ENCODE results near the gene TMEM217. TPM values are rescaled to one million over a fixed set of nuclear protein-coding genes. Genes with fewer than 3 reads are reported as not detected.

The TMEM217 gene
- polyA plus RNA-seq, 1 donor from 2014 or later = 0.32 TPM

DNA sequence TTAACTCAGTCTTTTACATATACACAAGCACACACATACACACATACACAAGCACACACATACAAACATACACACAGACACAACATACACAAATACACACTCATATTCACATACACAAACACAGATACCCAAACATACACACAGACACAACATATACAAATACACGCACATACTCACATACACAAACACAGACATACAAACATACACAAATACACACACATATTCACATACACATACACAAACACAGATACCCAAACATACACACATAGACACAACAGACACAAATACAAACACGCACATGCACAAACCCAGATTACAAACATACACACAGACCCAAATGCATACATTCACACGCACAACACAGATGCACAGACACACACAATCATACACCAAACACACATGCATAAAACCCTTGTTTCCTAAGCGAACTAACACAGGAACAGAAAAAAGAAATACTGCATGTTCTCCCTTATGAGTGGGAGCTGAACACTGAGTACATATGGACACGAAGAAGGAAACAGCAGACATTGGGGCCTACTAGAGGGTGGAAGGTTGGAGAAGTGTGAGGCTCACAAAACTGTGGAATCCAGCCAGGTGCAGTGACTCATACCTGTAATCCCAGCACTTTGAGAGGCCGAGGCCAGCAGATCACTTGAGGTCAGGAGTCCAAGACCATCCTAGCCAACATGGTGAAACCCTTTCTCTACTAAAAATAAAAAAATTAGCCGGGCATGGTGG, 53.8 kb downstream of the TMEM217 start:
- H3K9me2 ChIP-seq (ENCODE audit: insufficient read depth, low read length) = no peaks in the 10 kb centered on the region
- H3K27me3 ChIP-seq (ENCODE audit: insufficient read depth, low read depth, low read length) = no peaks in the 10 kb centered on the region
- H3K79me2 ChIP-seq (replicated peaks; ENCODE audit: insufficient read depth, low read length) = no peaks in the 10 kb centered on the region
- no peak overlapping the region for H3K27ac ChIP-seq (ENCODE audit: low read length)
- H3K9ac ChIP-seq (ENCODE audit: low read length) = no peak overlapping the region
- TF ChIP-seq EZH2 (IDR thresholded peaks at IDR 0.05; ENCODE audit: borderline replicate concordance, insufficient read depth, low read length, poor library complexity, severe bottlenecking) (no peak), RAD21 (conservative IDR thresholded peaks at IDR 0.05) (no peak), SMC3 (conservative IDR thresholded peaks at IDR 0.05; ENCODE audit: poor library complexity) (no peak), POLR2AphosphoS5 (IDR thresholded peaks at IDR 0.05) (no peak), CTCF (IDR thresholded peaks at IDR 0.05; ENCODE audit: poor library complexity, severe bottlenecking) (no peak), TAF1 (IDR thresholded peaks at IDR 0.05; ENCODE audit: low read depth) (no peak), EP300 (conservative IDR thresholded peaks at IDR 0.05; ENCODE audit: poor library complexity, severe bottlenecking) (no peak), MXI1 (conservative IDR thresholded peaks at IDR 0.05; ENCODE audit: poor library complexity, severe bottlenecking) (no peak)
- TF ChIP-seq, protein P1, sequence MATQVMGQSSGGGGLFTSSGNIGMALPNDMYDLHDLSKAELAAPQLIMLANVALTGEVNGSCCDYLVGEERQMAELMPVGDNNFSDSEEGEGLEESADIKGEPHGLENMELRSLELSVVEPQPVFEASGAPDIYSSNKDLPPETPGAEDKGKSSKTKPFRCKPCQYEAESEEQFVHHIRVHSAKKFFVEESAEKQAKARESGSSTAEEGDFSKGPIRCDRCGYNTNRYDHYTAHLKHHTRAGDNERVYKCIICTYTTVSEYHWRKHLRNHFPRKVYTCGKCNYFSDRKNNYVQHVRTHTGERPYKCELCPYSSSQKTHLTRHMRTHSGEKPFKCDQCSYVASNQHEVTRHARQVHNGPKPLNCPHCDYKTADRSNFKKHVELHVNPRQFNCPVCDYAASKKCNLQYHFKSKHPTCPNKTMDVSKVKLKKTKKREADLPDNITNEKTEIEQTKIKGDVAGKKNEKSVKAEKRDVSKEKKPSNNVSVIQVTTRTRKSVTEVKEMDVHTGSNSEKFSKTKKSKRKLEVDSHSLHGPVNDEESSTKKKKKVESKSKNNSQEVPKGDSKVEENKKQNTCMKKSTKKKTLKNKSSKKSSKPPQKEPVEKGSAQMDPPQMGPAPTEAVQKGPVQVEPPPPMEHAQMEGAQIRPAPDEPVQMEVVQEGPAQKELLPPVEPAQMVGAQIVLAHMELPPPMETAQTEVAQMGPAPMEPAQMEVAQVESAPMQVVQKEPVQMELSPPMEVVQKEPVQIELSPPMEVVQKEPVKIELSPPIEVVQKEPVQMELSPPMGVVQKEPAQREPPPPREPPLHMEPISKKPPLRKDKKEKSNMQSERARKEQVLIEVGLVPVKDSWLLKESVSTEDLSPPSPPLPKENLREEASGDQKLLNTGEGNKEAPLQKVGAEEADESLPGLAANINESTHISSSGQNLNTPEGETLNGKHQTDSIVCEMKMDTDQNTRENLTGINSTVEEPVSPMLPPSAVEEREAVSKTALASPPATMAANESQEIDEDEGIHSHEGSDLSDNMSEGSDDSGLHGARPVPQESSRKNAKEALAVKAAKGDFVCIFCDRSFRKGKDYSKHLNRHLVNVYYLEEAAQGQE (IDR thresholded peaks at IDR 0.05; ENCODE audit: borderline replicate concordance) = no peak
- no peaks in the 10 kb centered on the region for H3F3A ChIP-seq (ENCODE audit: insufficient read depth, low read length, poor library complexity, severe bottlenecking)
- H3K4me3 ChIP-seq (ENCODE audit: low read length) = no peak overlapping the region
- no peaks in the 10 kb centered on the region for H4K20me1 ChIP-seq (ENCODE audit: insufficient read depth)
- H3K4me2 ChIP-seq (ENCODE audit: low read length) = no peak overlapping the region
- H3K9me3 ChIP-seq (ENCODE audit: low read length) = no peaks in the 10 kb centered on the region
- no peak overlapping the region for H2AFZ ChIP-seq (ENCODE audit: low read depth, low read length)
- no peaks in the 10 kb centered on the region for H3K36me3 ChIP-seq (ENCODE audit: insufficient read depth, low read length)

DNA sequence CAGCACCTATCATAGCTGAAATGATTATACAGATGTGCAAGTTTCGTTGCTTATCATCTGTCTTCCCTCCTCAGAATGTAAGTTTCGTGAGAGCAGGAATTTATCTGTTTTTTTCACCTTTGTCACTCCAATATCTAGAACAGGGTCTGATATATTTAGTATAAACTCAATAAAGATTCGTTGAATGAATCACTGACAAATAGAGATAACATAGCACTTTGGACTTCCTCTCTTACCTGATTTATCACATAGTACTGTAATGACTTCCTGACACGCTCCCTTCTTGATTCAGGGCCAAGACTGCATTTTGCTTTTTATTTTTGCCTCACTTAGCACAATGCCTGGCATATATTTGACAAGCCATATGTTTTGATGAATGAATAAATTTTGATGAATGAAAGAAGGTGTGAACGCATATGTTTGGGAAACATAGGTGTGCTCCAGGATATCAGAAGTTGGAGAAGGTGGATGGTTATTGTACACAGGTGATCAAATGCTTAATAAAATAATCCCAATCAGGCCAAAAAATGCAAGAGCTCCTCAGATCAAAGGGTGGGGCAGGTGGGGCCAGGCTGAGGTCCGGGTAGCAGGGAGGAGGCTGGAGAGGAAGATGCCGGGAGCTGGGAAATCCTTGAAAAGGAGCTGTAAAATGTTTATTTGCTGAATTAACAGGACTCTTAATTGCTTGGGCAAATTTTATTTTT, 55.0 kb downstream of the TMEM217 start:
- Histone ChIP-seq H3K4me2 (ENCODE audit: low read length) (no peak overlapping the region), H3K9me3 (ENCODE audit: low read length) (no peaks in the 10 kb centered on the region), H3K9me2 (ENCODE audit: insufficient read depth, low read length) (no peaks in the 10 kb centered on the region), H2AFZ (ENCODE audit: low read depth, low read length) (no peak overlapping the region), H3F3A (ENCODE audit: insufficient read depth, low read length, poor library complexity, severe bottlenecking) (no peaks in the 10 kb centered on the region), H3K27ac (ENCODE audit: low read length) (no peak overlapping the region), H3K36me3 (ENCODE audit: insufficient read depth, low read length) (no peaks in the 10 kb centered on the region), H3K4me3 (ENCODE audit: low read length) (no peak overlapping the region), H3K79me2 (replicated peaks; ENCODE audit: insufficient read depth, low read length) (no peaks in the 10 kb centered on the region), H3K9ac (ENCODE audit: low read length) (no peak overlapping the region), H4K20me1 (ENCODE audit: insufficient read depth) (no peaks in the 10 kb centered on the region), H3K27me3 (ENCODE audit: insufficient read depth, low read depth, low read length) (no peaks in the 10 kb centered on the region)
- no peak for TF ChIP-seq TAF1 (IDR thresholded peaks at IDR 0.05; ENCODE audit: low read depth)
- TF ChIP-seq POLR2AphosphoS5 (IDR thresholded peaks at IDR 0.05) = no peak
- no peak for TF ChIP-seq CTCF (IDR thresholded peaks at IDR 0.05; ENCODE audit: poor library complexity, severe bottlenecking)
- TF ChIP-seq, protein P1 (IDR thresholded peaks at IDR 0.05; ENCODE audit: borderline replicate concordance) = no peak

All from neural cell (in vitro differentiated cells).